Panc1 (cell line): ENCODE results near the gene CAD.
"Not testable (repeated sequence)": the region's sequence is repeated elsewhere in the genome, so short reads cannot be mapped to it uniquely, and the experiment has no call there.

Source experiments
- CTCF ChIP-seq: fragments of 450-650 bp; IDR thresholded peaks from 2 replicates; pipeline ENCODE4 v1.5.1; 2017; ENCODE audit warnings: mild to moderate bottlenecking
- REST ChIP-seq, 2 experiments: IDR thresholded peaks; 2 replicates each; pipeline ENCODE4 v1.6.1; 2011 to 2012; ENCODE audit warnings: low read depth in 2 of 2, control low read depth in 1 of 2, low read length in 1 of 2, mild to moderate bottlenecking in 1 of 2, moderate library complexity in 1 of 2; ENCODE audit not compliant: insufficient read depth in 1 of 2
- TCF7L2 ChIP-seq: IDR thresholded peaks from 2 replicates; pipeline ENCODE4 v1.6.1; 2011; ENCODE audit warnings: mild to moderate bottlenecking, low read depth, low read length, inconsistent platforms

- not testable (repeated sequence) for TF ChIP-seq CTCF; REST (IDR thresholded peaks at IDR 0.05; ENCODE audit: insufficient read depth in 1 of 2, low read depth in 2 of 2, low read length in 1 of 2); TCF7L2
Measured at GRCh38 chr2:27175781-27176180, 41.4 kb upstream of the CAD start.
